ENCODE data around the gene FOXP1.

GRCh38 chr3:71054312-71054711, 529.2 kb downstream of the FOXP1 start:
- TF ChIP-seq CTCF (IDR thresholded peaks at IDR 0.05; ENCODE audit: low read depth, low read length, poor library complexity, severe bottlenecking) = no peak
- TF ChIP-seq EZH2phosphoT487 (IDR thresholded peaks at IDR 0.05; ENCODE audit: borderline replicate concordance, low read length) = no peak
